K562 (cell line): ENCODE data around the gene ADGRB2. TPM values are rescaled to one million over a fixed set of nuclear protein-coding genes. Genes with fewer than 3 reads are reported as not detected.

Experiments
- BHLHE40 ChIP-seq: IDR thresholded peaks from 2 replicates; pipeline ENCODE4 v1.6.1; 2011; ENCODE audit warnings: low read length, improper control_type of control experiment
- CC2D1A ChIP-seq: fragments of 450-650 bp; IDR thresholded peaks from 2 replicates; pipeline ENCODE4 v1.6.1; 2017; ENCODE audit warnings: mild to moderate bottlenecking
- CEBPG ChIP-seq, 3 experiments: fragments of 200-800 bp in 1 of 3; sonication (Bioruptor generic) in 1 of 3; sonication (generic) in 1 of 3; formaldehyde crosslinking in 1 of 3; IDR thresholded peaks in 2 of 3; conservative IDR thresholded peaks in 1 of 3; 2 replicates each; pipeline versions ENCODE4 v1.6.1 to v1.8.0; 2016 to 2022; ENCODE audit warnings: missing compliant biosample characterization in 2 of 3, missing genetic modification characterization in 2 of 3, mild to moderate bottlenecking in 1 of 3, missing genetic modification reagents in 1 of 3
- CLOCK ChIP-seq: fragments of 250-450 bp; sonication (Bioruptor Pico); IDR thresholded peaks from 2 replicates; pipeline ENCODE4 v1.4.0; 2020; ENCODE audit warnings: mild to moderate bottlenecking, moderate library complexity, borderline replicate concordance
- HDAC6 ChIP-seq: IDR thresholded peaks from 2 replicates; pipeline ENCODE4 v1.6.1; 2012; ENCODE audit warnings: low read depth, mild to moderate bottlenecking, control low read depth, inconsistent platforms, low read length, moderate library complexity
- NFE2L1 ChIP-seq: fragments of 450-650 bp; IDR thresholded peaks from 2 replicates; pipeline ENCODE4 v1.6.1; 2016; ENCODE audit warnings: missing genetic modification characterization, low read depth, mild to moderate bottlenecking, missing compliant biosample characterization, moderate library complexity, borderline replicate concordance
- PHF8 ChIP-seq: fragments of 200-600 bp; sonication (generic); IDR thresholded peaks from 2 replicates; pipeline ENCODE4 v1.6.1; 2012; ENCODE audit warnings: mixed run types, mild to moderate bottlenecking, inconsistent platforms, low read length, moderate library complexity, borderline replicate concordance
- PTBP1 ChIP-seq: fragments of 200-400 bp; formaldehyde crosslinking; IDR thresholded peaks from 2 replicates; pipeline ENCODE4 v1.6.1; 2017; ENCODE audit warnings: low read depth, low read length
- RBM22 ChIP-seq: fragments of 200-400 bp; formaldehyde crosslinking; IDR thresholded peaks from 2 replicates; pipeline ENCODE4 v1.6.1; 2018; ENCODE audit warnings: low read length, low read depth; ENCODE audit not compliant: poor library complexity, severe bottlenecking
- SRF ChIP-seq, 2 experiments: fragments of 250-450, 450-650 bp in 1 of 2; sonication (Bioruptor Pico) in 1 of 2; sonication (generic) in 1 of 2; formaldehyde crosslinking; IDR thresholded peaks; 2 replicates each; pipeline versions ENCODE4 v1.5.0 to v1.5.1; 2020 to 2022; ENCODE audit warnings: mild to moderate bottlenecking in 1 of 2, missing genetic modification reagents in 1 of 2
- TAF9B ChIP-seq: fragments of 450-650 bp; IDR thresholded peaks from 2 replicates; pipeline ENCODE4 v1.6.1; 2018; ENCODE audit warnings: mild to moderate bottlenecking; ENCODE audit not compliant: partially characterized antibody
- VEZF1 ChIP-seq: fragments of 200-800 bp; sonication (Bioruptor generic); IDR thresholded peaks from 2 replicates; pipeline ENCODE4 v1.6.1; 2017; ENCODE audit warnings: missing genetic modification characterization, missing compliant biosample characterization
- XRCC4 ChIP-seq: IDR thresholded peaks from one replicate; pipeline ENCODE4 v1.6.1; 2011; ENCODE audit not compliant: insufficient read depth, insufficient read length; ENCODE audit errors: extremely low read depth
- ZBTB49 ChIP-seq: sonication (generic); formaldehyde crosslinking; IDR thresholded peaks from 2 replicates; pipeline ENCODE4 v1.8.0; 2022; ENCODE audit warnings: missing genetic modification reagents, mild to moderate bottlenecking, borderline replicate concordance
- ZFP91 ChIP-seq: sonication (generic); formaldehyde crosslinking; IDR thresholded peaks from 2 replicates; pipeline ENCODE4 v1.8.0; 2022; ENCODE audit warnings: mild to moderate bottlenecking, missing genetic modification reagents
- ZNF124 ChIP-seq: sonication (generic); formaldehyde crosslinking; IDR thresholded peaks from 2 replicates; pipeline ENCODE4 v1.8.1; 2022; ENCODE audit warnings: missing genetic modification reagents
- ZNF143 ChIP-seq: sonication (generic); formaldehyde crosslinking; IDR thresholded peaks from 2 replicates; pipeline ENCODE4 v1.9.0; 2022; ENCODE audit warnings: mild to moderate bottlenecking, missing genetic modification reagents
- ZNF184 ChIP-seq: sonication (generic); formaldehyde crosslinking; IDR thresholded peaks from 2 replicates; pipeline ENCODE4 v1.5.0; 2020; ENCODE audit warnings: missing genetic modification reagents
- polyA plus RNA-seq, 8 experiments: library from polyadenylated mRNA; depleted of rRNA in 4 of 8; stranded (reverse) in 5 of 8; unstranded in 3 of 8; fragments of >200 nt; fragmentation: Nextera tagmentation in 2 of 8; fragmentation: Illumina TruSeq in 1 of 8; extraction: Ambion mirVana in 2 of 8; extraction: Trizol in 1 of 8; gene quantifications; 2 replicates each; pipeline versions ENCODE4 v1.2.1 to v1.2.3, GENCODE V29; 2011 to 2014; ENCODE audit warnings: inconsistent platforms in 1 of 8, missing spikeins in 1 of 8
- total RNA-seq, 7 experiments: library from RNA; depleted of rRNA in 6 of 7; stranded (reverse); fragments of >200 nt in 6 of 7; fragmentation: Illumina TruSeq in 2 of 7; extraction: Trizol in 2 of 7; gene quantifications; 2 replicates each; pipeline versions ENCODE4 v1.2.1 to v1.2.3, GENCODE V29; 2011 to 2021; ENCODE audit warnings: low replicate concordance in 1 of 7

Gene ADGRB2
- total and polyA plus RNA-seq, 9 of the 15 experiments (the other 6 are each of a cell fraction or from before 2014, with no cell fraction given) = 0.04 to 0.23 (median 0.20) TPM; not detected in 2

- TF ChIP-seq ZFP91 (CRISPR knock-in tag) (no peak), PHF8 (no peak), ZNF124 (CRISPR knock-in tag) (no peak), CEBPG (CRISPR knock-in tag; IDR thresholded peaks at IDR 0.05) (no peak), CEBPG (tag; conservative IDR thresholded peaks at IDR 0.05 in 1 of 2, IDR thresholded peaks at IDR 0.05 in 1 of 2) (0 out of 4 replicates have a peak, but pooled peaks of 1 of the 2 experiments have one; percentile 0), ZNF143 (CRISPR knock-in tag) (no peak), BHLHE40 (0 out of 2 replicates have a peak, but pooled peaks have one; percentile 44), TAF9B (no peak), PTBP1 (no peak), NFE2L1 (no peak), CC2D1A (peak; percentile 85), RBM22 (no peak), XRCC4 (no peak), ZBTB49 (CRISPR knock-in tag) (0 out of 2 replicates have a peak, but pooled peaks have one; percentile 41), SRF (CRISPR knock-in tag; IDR thresholded peaks at IDR 0.05) (peak in 1 of 2 experiments; percentile 22; a peak in 1 of 4 replicates), ZNF184 (CRISPR knock-in tag) (no peak), VEZF1 (CRISPR knock-in tag) (peak; percentile 88), CLOCK (no peak), HDAC6 (no peak)
These were observed 25.3 kb upstream of the ADGRB2 start (continued) for GRCh38 chr1:31789259-31790065.
